GM12872 (cell line): ENCODE measurements around the gene ZNF440.

ENCODE experiments used
- TF ChIP-seq, protein P1 (sequence below): IDR thresholded peaks from 3 replicates; pipeline ENCODE4 v1.5.1; 2011; ENCODE audit warnings: low read depth, mild to moderate bottlenecking, low read length, moderate library complexity; ENCODE audit not compliant: insufficient read depth

Gene ZNF440

DNA sequence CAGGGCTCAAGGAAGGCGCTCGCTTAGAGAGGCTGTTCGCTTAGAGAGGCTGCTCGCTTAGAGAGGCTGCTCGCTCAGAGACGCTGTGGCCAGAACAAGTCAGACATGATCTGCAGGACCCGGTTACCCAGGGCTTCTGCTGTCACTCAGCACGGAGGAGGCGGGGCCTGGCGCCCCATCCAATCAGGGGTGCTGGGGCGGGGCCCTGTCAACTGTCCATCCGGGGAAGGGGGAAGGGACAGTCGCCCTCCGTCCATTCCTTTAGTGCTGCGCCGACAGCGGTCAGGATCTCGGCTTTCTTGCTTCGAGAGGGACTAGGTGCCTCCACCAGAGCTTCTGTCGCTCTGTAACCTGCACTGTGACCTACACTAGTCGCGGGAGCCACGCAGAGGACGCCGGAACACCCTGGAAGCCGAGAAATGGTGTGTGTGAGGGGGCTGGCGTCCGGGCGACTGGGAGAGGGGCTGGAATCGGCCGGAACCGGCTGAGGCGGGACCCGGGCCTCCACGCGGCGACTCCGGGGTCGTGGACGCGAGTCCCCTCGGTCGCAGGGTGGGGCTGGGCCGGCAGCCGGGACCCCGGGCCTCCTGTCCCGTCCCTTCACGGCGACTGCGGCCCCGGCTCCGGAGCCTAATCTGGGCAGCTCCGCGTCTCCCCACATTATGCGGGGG lies at the start of gene ZNF440:
ZNF440 (plus strand) TSS at position 245 of the 671 bp plus-strand sequence; CDS start at position 420, 175 bp downstream.
- TF ChIP-seq, protein P1, sequence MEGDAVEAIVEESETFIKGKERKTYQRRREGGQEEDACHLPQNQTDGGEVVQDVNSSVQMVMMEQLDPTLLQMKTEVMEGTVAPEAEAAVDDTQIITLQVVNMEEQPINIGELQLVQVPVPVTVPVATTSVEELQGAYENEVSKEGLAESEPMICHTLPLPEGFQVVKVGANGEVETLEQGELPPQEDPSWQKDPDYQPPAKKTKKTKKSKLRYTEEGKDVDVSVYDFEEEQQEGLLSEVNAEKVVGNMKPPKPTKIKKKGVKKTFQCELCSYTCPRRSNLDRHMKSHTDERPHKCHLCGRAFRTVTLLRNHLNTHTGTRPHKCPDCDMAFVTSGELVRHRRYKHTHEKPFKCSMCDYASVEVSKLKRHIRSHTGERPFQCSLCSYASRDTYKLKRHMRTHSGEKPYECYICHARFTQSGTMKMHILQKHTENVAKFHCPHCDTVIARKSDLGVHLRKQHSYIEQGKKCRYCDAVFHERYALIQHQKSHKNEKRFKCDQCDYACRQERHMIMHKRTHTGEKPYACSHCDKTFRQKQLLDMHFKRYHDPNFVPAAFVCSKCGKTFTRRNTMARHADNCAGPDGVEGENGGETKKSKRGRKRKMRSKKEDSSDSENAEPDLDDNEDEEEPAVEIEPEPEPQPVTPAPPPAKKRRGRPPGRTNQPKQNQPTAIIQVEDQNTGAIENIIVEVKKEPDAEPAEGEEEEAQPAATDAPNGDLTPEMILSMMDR = no peak

DNA sequence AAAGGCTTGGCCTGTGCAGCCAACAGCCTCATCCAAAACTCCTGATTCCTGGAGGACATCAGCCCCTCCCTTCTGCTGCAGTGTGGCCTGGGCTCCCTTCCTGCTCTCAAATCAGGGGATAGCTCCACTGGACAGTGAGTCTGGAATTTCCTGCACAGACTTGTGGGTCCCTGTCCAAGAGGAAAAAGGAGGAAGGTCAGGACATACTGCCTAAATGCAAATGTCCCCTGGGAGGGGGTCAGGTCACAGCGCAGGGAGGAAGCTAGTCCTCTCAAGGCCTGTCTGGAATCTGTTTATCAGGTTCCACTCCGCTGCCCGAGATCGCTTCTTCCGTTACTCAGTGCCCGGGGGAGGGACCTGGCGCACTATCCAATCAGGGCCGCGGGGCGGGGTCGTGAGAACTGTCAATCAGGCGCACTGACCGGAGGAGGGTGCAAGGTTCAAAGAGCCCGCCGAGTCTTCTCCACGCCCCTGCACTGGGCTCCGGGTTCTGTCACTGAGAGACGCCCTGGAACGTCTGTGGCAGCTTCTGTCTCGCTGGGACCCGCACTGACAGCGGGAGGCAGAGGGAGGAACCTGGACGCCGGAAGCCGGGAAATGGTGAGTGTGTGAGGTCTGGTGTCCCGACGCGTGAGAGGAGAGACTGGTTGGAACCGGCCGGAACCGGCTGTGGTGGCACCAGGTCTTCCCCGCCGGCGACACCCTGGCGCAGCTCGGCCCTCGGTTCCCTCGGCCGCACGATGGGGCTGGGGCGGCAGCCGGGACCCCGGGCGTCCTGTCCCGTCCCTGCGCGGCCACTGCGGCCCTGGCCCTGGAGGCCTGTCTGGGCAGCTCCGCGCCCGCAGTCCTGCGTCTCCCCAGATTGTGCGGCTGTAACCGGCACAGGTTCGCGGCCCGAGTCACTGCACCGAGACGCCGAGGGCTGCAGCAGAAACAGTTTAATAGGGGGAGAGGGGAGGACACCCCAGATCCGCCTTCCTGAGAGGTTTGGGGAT lies 47.2 kb upstream of the ZNF440 start, which contains the start of gene ZNF441:
ZNF441 (plus strand) TSS at position 404 of the 995 bp plus-strand sequence; CDS start at position 598, 194 bp downstream.
- TF ChIP-seq, protein P1 = no peak

DNA sequence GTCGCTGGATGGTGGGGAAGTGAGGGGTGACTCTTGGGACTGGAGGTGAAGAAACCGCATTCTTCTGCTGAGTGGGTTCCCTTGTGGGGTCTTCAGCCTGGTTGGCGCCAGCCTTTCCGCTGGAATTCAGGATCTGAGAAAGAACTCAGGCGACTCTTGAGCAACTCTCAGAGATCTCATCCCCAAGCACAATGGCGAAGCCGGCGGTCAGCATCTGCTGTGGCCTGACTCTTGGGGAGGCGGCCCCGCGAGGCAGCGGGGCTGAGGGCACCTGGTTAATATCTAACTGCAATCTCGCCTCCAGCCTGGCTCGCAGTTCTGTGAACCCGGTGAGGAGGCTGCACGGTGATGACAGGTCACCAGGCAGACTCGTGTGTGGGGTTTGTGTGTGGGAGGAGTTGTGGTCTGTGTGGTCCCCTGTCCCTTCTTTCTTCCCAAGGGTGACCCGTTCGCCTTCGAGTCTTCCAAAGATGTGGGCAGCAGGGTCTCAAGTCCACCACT lies 46.4 kb upstream of the ZNF440 start:
- TF ChIP-seq, protein P1 = no peak

DNA sequence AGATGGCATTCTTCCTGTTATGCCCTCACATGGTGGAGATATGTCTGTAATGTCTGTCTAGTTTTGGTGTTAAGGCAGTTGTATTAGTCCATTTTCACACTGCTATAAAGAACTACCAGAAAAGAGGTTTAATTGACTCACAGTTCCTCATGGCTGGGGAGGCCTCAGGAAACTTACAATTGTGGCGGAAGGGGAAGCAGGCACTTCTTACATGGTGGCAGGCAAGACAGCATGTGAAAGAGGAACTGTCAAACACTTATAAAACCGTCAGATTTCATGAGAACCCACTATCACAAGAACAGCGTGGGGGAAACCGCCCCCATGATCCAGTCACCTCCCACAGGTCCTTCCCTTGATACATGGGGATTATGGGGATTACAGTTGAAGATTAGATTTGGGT lies 44.1 kb upstream of the ZNF440 start:
- TF ChIP-seq, protein P1 = no peak

DNA sequence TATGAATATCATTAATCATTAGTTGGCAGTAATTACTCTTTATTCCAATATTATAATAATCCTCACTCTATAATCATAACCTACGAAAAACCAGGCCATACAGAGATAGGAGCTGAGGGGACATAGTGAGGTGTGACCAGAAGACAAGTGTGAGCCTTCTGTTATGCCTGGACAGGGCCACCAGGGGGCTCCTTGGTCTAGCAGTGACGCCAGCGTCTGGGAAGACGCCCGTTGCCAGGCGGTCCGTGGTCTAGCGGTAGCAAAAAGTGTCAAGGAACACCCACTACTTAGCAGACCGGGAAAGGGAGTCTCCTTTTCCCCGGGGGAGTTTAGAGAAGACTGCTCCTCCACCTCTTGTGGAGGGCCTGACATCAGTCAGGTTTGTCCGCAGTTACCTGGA lies 42.6 kb upstream of the ZNF440 start:
- TF ChIP-seq, protein P1 = peak; percentile 32; the same call in 2 of the 3 replicates

DNA sequence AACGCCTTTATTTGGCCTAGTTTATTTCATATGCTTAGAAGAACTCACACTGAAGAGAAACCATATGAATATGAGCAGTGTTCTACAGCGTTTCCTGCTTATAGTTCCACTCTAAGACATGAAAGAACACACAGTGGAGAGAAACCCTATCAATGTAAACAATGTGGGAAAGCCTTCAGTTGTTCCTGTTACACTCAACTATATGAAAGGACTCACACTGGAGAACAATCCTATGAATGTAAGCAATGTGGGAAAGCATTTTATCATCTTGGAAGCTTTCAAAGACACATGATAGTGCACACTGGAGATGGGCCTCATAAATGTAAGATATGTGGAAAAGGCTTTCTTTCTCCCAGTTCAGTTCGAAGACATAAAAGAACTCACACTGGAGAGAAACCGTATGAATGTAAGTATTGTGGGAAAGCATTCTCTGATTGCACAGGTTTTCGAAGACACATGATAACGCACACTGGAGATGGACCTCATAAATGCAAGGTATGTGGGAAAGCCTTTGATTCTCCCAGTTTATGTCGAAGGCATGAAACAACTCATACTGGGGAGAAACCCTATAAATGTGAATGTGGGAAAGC lies 33.5 kb upstream of the ZNF440 start:
- TF ChIP-seq, protein P1 = no peak
